NAMALWA (cell line): ENCODE measurements around the gene EXTL1.
A peak's percentile ranks its signal among the peaks of the same experiment; 100 is the strongest.

Experiments used
- DNase-seq: peaks from one replicate; pipeline ENCODE4 v3.0.0-alpha.2; 2015; ENCODE audit warnings: low spot score

Gene EXTL1

GRCh38 chr1:26070296-26070962 lies 48.9 kb downstream of the EXTL1 start:
- DNase-seq = peak; percentile 7

GRCh38 chr1:26070963-26071342 lies 49.4 kb downstream of the EXTL1 start:
- no peak for DNase-seq

GRCh38 chr1:26072305-26072704 lies 50.7 kb downstream of the EXTL1 start:
- DNase-seq = no peak

GRCh38 chr1:26075421-26076144 lies 54.0 kb downstream of the EXTL1 start:
- DNase-seq = no peak

- no peak for DNase-seq
Measured at GRCh38 chr1:26077524-26077923, 55.9 kb downstream of the EXTL1 start.

- no peak for DNase-seq
Measured at GRCh38 chr1:26078286-26079177, 57.0 kb downstream of the EXTL1 start.

GRCh38 chr1:26079178-26079563 lies 57.6 kb downstream of the EXTL1 start:
- no peak for DNase-seq

- DNase-seq = no peak
Measured at GRCh38 chr1:26079960-26080814, 58.6 kb downstream of the EXTL1 start.

GRCh38 chr1:26081267-26082019 lies 59.9 kb downstream of the EXTL1 start:
- no peak for DNase-seq

- DNase-seq = no peak
Measured at GRCh38 chr1:26082020-26082350, 60.4 kb downstream of the EXTL1 start.

GRCh38 chr1:26083208-26083607 lies 61.6 kb downstream of the EXTL1 start:
- no peak for DNase-seq

GRCh38 chr1:26084091-26084561 lies 62.6 kb downstream of the EXTL1 start:
- no peak for DNase-seq

GRCh38 chr1:26084844-26085243 lies 63.3 kb downstream of the EXTL1 start:
- no peak for DNase-seq
